ENCODE results near the gene TTLL8.

GRCh38 chr22:50102946-50103345 is 44.8 kb upstream of the TTLL8 start:
- no peak; the same call in 1 of the 2 replicates for TF ChIP-seq CTCF (IDR thresholded peaks at IDR 0.05; ENCODE audit: low read length)
- TF ChIP-seq EZH2 (optimal IDR thresholded peaks at IDR 0.05; ENCODE audit: low read depth, low read length): no peak
- no peak for TF ChIP-seq EZH2phosphoT487 (IDR thresholded peaks at IDR 0.05; ENCODE audit: low read length)
